Esophagus muscularis mucosa (tissue), 4 donors: ENCODE measurements around the gene GUCA1C.

Experiments used
- CTCF ChIP-seq, 3 experiments: fragments of 200-600 bp in 2 of 3; fragments of 450-650 bp in 1 of 3; sonication (generic) in 2 of 3; IDR thresholded peaks; one replicate each; pipeline ENCODE4 v1.5.1; 2017 to 2019; ENCODE audit warnings: antibody characterized with exemption in 3 of 3, mild to moderate bottlenecking in 2 of 3, moderate library complexity in 1 of 3
- EP300 ChIP-seq: sonication (generic); formaldehyde crosslinking; IDR thresholded peaks from one replicate; pipeline ENCODE4 v1.6.1; 2017; ENCODE audit warnings: antibody characterized with exemption
- POLR2A ChIP-seq: fragments of 450-650 bp; IDR thresholded peaks from one replicate; pipeline ENCODE4 v1.6.1; 2017; ENCODE audit warnings: antibody characterized with exemption, moderate library complexity, mild to moderate bottlenecking, low read depth
- POLR2AphosphoS5 ChIP-seq, 2 donors: sonication (generic); formaldehyde crosslinking; IDR thresholded peaks; one replicate each; pipeline ENCODE4 v1.6.1; 2017; ENCODE audit warnings: antibody characterized with exemption in 2 of 2

GRCh38 chr3:108953210-108953609, 469 bp downstream of the GUCA1C start:
- TF ChIP-seq POLR2A (no peak), CTCF (IDR thresholded peaks at IDR 0.05) (no peak), EP300 (no peak), POLR2AphosphoS5 (IDR thresholded peaks at IDR 0.05) (no peak)
